Glutamatergic neuron (in vitro differentiated cells): ENCODE measurements around the gene LMAN1L. TPM values are rescaled to one million over a fixed set of nuclear protein-coding genes. Genes with fewer than 3 reads are reported as not detected.
"Not testable (repeated sequence)": the region's sequence is repeated elsewhere in the genome, so short reads cannot be mapped to it uniquely, and the experiment has no call there.

Source experiments
- DNase-seq: peaks from one replicate; pipeline ENCODE4 v3.0.0; 2022
- H3K27ac Mint-ChIP-seq: one replicate; pipeline ENCODE4 v1.8.0; 2020; ENCODE audit warnings: mild to moderate bottlenecking, mixed read lengths, inconsistent platforms; ENCODE audit not compliant: unreplicated experiment
- H3K27me3 Mint-ChIP-seq: one replicate; pipeline ENCODE4 v1.8.0; 2020; ENCODE audit warnings: mild to moderate bottlenecking, moderate library complexity, mixed read lengths, inconsistent platforms; ENCODE audit not compliant: unreplicated experiment
- H3K36me3 Mint-ChIP-seq: one replicate; pipeline ENCODE4 v1.8.0; 2020; ENCODE audit warnings: mild to moderate bottlenecking, mixed read lengths, inconsistent platforms; ENCODE audit not compliant: unreplicated experiment
- H3K4me1 Mint-ChIP-seq: one replicate; pipeline ENCODE4 v1.8.0; 2020; ENCODE audit warnings: mild to moderate bottlenecking, low read depth, mixed read lengths, inconsistent platforms; ENCODE audit not compliant: unreplicated experiment
- H3K4me3 Mint-ChIP-seq: one replicate; pipeline ENCODE4 v1.8.0; 2020; ENCODE audit warnings: mild to moderate bottlenecking, mixed read lengths, inconsistent platforms; ENCODE audit not compliant: unreplicated experiment
- H3K9me3 Mint-ChIP-seq: one replicate; pipeline ENCODE4 v1.8.0; 2020; ENCODE audit warnings: mild to moderate bottlenecking, moderate library complexity, mixed read lengths, inconsistent platforms; ENCODE audit not compliant: unreplicated experiment
- total RNA-seq: library from RNA; stranded (reverse); fragmentation: NEBNext Ultra II Directional; extraction: Animal tissue kit (Norgen Biotek cat#: 25700); gene quantifications from one replicate; pipeline ENCODE4 v1.2.1, GENCODE V29; 2021; ENCODE audit not compliant: unreplicated experiment
- TF ChIP-seq, protein P1 (sequence below): fragments of 200-600 bp; sonication (generic); IDR thresholded peaks from one replicate; pipeline ENCODE4 v1.5.0; 2021; ENCODE audit not compliant: partially characterized antibody, unreplicated experiment

Gene LMAN1L
- total RNA-seq, 1 donor from 2014 or later, result not detected

DNA sequence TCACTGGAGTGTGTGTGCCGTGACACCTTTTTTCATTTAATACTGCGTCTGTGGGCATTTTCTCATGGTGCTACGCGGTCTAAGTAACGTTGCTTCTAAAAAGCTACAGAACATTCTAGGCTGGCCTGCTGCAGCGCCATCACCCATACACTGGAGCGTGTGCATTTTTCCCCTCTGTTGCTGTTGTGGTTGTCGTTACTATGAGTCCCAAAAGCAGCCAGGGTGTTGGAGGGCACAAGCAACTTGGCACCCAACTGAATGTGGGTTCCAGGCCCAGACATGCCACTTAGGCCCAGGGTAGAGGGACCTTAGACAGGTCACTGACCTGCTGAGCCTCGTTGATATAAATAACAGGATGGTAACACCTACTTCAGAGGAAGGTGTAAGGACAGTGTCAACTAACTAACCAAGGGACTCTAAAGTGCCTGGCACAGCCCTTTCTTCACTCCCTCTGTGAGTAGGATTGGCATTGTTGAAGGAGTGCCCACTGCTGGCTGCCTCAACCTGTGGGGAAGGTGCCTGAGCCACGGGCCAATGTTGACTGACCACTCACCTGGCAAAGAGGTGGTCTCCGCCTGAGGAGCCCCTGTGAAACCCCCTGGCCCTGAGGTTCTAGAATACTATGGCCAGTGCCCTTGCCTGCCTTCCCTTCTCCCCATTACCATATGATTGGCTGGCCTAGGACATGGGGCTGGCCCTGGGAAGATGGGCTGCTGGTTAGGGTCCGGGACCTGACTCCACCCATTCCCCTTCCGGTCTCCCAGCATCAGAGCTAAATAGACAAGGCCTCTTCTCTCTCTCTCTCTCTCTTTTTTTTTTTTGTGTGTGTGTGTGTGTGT lies 27.2 kb upstream of the LMAN1L start:
- Mint-ChIP-seq H3K4me1 (peaks cover 32% of the 10 kb centered on the region), H3K36me3 (no peaks in the 10 kb centered on the region), H3K27me3 (peaks cover 6% of the 10 kb centered on the region), H3K27ac (no peak overlapping the region), H3K9me3 (no peaks in the 10 kb centered on the region), H3K4me3 (peak overlapping the region; percentile 56)
- DNase-seq, result no peak
- TF ChIP-seq, protein P1, sequence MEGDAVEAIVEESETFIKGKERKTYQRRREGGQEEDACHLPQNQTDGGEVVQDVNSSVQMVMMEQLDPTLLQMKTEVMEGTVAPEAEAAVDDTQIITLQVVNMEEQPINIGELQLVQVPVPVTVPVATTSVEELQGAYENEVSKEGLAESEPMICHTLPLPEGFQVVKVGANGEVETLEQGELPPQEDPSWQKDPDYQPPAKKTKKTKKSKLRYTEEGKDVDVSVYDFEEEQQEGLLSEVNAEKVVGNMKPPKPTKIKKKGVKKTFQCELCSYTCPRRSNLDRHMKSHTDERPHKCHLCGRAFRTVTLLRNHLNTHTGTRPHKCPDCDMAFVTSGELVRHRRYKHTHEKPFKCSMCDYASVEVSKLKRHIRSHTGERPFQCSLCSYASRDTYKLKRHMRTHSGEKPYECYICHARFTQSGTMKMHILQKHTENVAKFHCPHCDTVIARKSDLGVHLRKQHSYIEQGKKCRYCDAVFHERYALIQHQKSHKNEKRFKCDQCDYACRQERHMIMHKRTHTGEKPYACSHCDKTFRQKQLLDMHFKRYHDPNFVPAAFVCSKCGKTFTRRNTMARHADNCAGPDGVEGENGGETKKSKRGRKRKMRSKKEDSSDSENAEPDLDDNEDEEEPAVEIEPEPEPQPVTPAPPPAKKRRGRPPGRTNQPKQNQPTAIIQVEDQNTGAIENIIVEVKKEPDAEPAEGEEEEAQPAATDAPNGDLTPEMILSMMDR, result no peak

DNA sequence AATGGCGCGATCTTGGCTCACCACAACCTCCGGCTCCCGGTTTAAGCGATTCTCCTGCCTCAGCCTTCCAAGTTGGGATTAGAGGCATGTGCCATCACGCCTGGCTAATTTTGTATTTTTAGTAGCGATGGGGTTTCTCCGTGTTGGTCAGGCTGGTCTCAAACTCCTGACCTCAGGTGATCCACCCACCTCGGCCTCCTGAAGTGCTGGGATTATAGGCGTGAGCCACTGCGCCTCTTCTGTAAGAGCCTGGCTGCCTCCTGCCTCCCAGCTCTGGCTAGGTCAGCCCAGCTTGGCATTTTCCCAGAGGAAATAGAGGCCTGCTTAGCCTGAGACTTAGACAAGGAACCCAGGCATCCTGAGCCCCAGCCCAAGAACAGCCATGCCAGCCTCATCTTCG lies 26.6 kb upstream of the LMAN1L start:
- not testable (repeated sequence) for H3K4me3 Mint-ChIP-seq

DNA sequence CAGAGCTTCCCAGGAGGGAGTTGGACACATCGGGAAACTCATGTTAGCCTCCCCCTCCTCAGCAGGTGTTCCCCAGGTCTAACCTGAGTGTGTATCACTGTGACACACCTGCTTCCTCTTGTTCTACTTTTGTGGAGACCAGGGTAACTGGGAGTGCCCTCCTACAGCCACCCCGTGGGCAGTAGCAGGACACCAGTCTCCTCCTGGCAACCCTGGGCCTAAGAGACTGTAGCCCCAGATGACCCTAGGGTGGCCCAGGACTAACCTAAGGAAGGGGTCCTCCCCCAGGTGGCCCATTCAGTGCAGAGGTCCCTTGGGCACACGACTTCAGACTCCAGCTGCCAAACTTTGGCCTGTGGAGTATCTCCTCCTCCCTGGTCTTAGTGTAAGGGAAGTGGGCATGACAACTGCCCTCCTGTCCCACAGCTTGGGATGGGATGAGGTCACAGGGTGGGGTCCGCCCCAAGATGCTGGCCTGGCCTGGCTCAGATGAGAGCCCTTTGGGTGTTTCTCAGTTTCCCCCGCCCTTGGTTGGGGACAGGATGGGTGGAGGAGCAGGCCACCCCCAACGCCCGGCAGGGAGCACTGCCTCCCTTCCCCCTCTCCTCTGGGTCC lies 26.0 kb upstream of the LMAN1L start:
- DNase-seq, result no peak
- Mint-ChIP-seq H3K27me3 (peaks cover 6% of the 10 kb centered on the region), H3K4me3 (no peak overlapping the region), H3K27ac (peak overlapping the region; percentile 12), H3K4me1 (peaks cover 34% of the 10 kb centered on the region), H3K36me3 (no peaks in the 10 kb centered on the region), H3K9me3 (no peaks in the 10 kb centered on the region)
- TF ChIP-seq, protein P1, result no peak

More for the DNA sequence above, 26.6 kb upstream of the LMAN1L start:
- H3K27ac Mint-ChIP-seq, H3K27me3 Mint-ChIP-seq, H3K9me3 Mint-ChIP-seq, H3K36me3 Mint-ChIP-seq, DNase-seq: not testable (repeated sequence)
- peaks cover 32% of the 10 kb centered on the region for H3K4me1 Mint-ChIP-seq

DNA sequence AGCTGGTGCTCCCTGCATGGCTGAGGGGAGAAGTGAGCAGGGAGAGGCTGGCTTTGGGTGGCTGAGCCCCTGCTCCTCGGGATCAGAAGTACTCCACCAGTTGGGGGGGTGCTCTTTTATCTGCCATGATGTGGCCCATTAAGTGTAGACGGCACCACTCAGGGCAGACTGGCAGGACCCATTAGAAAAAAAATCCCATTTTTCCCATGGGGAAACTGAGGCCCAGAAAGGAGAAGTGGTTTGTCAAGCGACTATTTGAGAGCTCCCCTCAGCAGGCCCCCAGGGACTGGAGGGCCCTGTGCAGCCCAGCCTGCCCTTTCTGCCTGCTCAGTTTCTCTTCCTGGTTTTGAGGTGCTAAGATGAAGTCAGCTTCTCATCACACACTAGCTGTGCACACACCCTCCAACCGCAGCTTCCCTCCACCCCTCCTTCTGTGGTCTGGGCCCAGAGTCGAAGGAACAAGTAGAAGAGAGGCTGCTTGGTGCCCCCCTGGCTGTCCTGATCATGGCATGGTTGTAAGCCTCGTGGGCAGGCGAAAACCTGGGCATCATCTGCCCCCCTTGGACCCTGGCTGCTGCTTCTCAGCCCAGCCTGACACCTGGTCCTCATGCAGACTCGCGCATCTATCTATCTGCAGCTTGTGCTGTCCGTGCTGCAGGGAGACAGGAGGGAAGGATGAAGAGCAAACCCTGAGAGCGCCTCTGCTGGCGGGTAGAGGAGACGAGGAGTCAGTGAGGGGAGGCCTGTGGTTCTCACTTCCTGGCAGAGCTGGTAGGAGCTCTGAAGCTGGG lies 25.2 kb upstream of the LMAN1L start:
- peaks cover 37% of the 10 kb centered on the region for H3K4me1 Mint-ChIP-seq
- peak overlapping the region; percentile 71 for H3K4me3 Mint-ChIP-seq
- peaks cover 6% of the 10 kb centered on the region for H3K27me3 Mint-ChIP-seq
- H3K27ac Mint-ChIP-seq, result peak overlapping the region; percentile 46
- TF ChIP-seq, protein P1, result peak; percentile 48
- DNase-seq, result peak; percentile 81
- no peaks in the 10 kb centered on the region for H3K36me3 Mint-ChIP-seq
- H3K9me3 Mint-ChIP-seq, result no peaks in the 10 kb centered on the region

DNA sequence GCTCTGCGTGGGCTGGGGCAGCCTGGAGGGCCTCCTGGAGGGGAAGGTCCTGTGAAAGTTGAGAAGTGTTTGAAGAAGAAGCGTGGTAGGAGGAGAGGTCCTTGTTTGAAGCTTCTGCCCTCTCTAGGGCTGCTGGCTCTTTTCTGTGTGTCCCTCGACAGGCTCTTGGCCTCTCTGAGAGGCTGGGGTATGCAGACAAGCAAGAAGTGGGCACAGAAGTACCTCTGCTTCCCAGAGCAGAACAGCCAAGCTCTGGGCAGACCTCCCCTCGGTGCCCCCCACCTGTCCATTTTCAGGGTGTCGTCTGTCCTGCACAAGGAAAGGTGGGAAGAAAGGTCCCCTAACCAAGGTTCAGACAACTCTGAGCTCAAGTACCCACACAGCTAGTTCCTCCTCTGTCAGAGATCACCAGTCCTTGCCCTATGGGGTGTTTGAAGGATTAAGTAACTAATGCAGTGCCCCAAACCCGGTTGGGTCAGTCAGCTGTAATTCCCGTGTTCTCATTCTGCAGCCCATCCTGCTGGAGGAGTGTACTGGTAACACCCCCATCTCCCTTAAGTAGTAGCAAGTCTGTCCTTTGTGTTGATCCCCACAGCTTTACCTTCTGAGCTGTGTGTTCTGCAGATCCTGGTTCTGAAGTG lies 24.5 kb upstream of the LMAN1L start:
- H3K4me1 Mint-ChIP-seq, result peaks cover 40% of the 10 kb centered on the region
- peak overlapping the region; percentile 71 for H3K4me3 Mint-ChIP-seq
- H3K36me3 Mint-ChIP-seq, result no peaks in the 10 kb centered on the region
- H3K9me3 Mint-ChIP-seq, result no peaks in the 10 kb centered on the region
- TF ChIP-seq, protein P1, result no peak
- no peak for DNase-seq
- H3K27ac Mint-ChIP-seq, result peak overlapping the region; percentile 62
- H3K27me3 Mint-ChIP-seq, result peaks cover 9% of the 10 kb centered on the region
